Stimulated activated naive B cell treated with anti-CD40 and anti-IgM and Interleukin-4, amounts not matched to agents 10 μg/mL and 1 μg/mL and 100 μg/mL, for 72 hours (primary cell): Measurements from ENCODE around the gene SCN10A.

ENCODE experiments used
- ATAC-seq, 2 donors: fragments of 150-1000 bp; cut with Tn5 transposase; replicated peaks; 2 replicates each; pipeline ENCODE4 v1.10.0; 2021; ENCODE audit warnings: moderate library complexity in 1 of 2
- DNase-seq: peaks from one replicate; pipeline ENCODE4 v3.0.0; 2021
- H3K27ac Mint-ChIP-seq: one replicate; pipeline ENCODE4 v1.8.0; 2022; ENCODE audit warnings: mild to moderate bottlenecking, mixed read lengths
- H3K27me3 Mint-ChIP-seq, 2 donors: one replicate each; pipeline ENCODE4 v1.8.0; 2022; ENCODE audit warnings: mixed read lengths in 2 of 2
- H3K36me3 Mint-ChIP-seq, 2 donors: one replicate each; pipeline ENCODE4 v1.8.0; 2022; ENCODE audit warnings: mixed read lengths in 2 of 2, mild to moderate bottlenecking in 1 of 2
- H3K4me1 Mint-ChIP-seq, 2 donors: one replicate each; pipeline ENCODE4 v1.8.0; 2022; ENCODE audit warnings: mixed read lengths in 2 of 2, mild to moderate bottlenecking in 1 of 2
- H3K4me3 Mint-ChIP-seq, 2 donors: one replicate each; pipeline ENCODE4 v1.8.0; 2022; ENCODE audit warnings: mild to moderate bottlenecking in 2 of 2, mixed read lengths in 2 of 2, moderate library complexity in 1 of 2
- H3K9me3 Mint-ChIP-seq, 2 donors: one replicate each; pipeline ENCODE4 v1.8.0; 2022; ENCODE audit warnings: mixed read lengths in 2 of 2, mild to moderate bottlenecking in 1 of 2

Gene SCN10A

GRCh38 chr3:38746641-38747040 lies 69.4 kb downstream of the SCN10A start:
- no peaks in the 10 kb centered on the region for H3K36me3 Mint-ChIP-seq
- H3K9me3 Mint-ChIP-seq, result peaks cover 0 to 2% of the 10 kb centered on the region in 2 donors
- no peak for ATAC-seq
- no peak overlapping the region for H3K27ac Mint-ChIP-seq
- no peak overlapping the region for H3K4me3 Mint-ChIP-seq
- H3K27me3 Mint-ChIP-seq, result peaks cover 0 to 4% of the 10 kb centered on the region in 2 donors
- no peaks in the 10 kb centered on the region for H3K4me1 Mint-ChIP-seq
- no peak for DNase-seq

- Mint-ChIP-seq H3K27me3 (peaks cover 12 to 13% of the 10 kb centered on the region in 2 donors), H3K9me3 (peaks cover 0 to 2% of the 10 kb centered on the region in 2 donors), H3K4me3 (no peak overlapping the region), H3K27ac (no peak overlapping the region), H3K4me1 (no peaks in the 10 kb centered on the region), H3K36me3 (no peaks in the 10 kb centered on the region)
- DNase-seq, result no peak
- peak in 1 of 2 donors; percentile 23 for ATAC-seq
Measured at GRCh38 chr3:38743043-38743442, 73.0 kb downstream of the SCN10A start.

GRCh38 chr3:38742550-38742949 lies 73.5 kb downstream of the SCN10A start:
- H3K27ac Mint-ChIP-seq, result no peak overlapping the region
- peaks cover 12 to 17% of the 10 kb centered on the region in 2 donors for H3K27me3 Mint-ChIP-seq
- peaks cover 0 to 2% of the 10 kb centered on the region in 2 donors for H3K9me3 Mint-ChIP-seq
- DNase-seq, result no peak
- no peaks in the 10 kb centered on the region for H3K4me1 Mint-ChIP-seq
- H3K4me3 Mint-ChIP-seq, result no peak overlapping the region
- no peaks in the 10 kb centered on the region for H3K36me3 Mint-ChIP-seq
- no peak for ATAC-seq

GRCh38 chr3:38740537-38740936 lies 75.5 kb downstream of the SCN10A start:
- Mint-ChIP-seq H3K27ac (no peak overlapping the region), H3K36me3 (no peaks in the 10 kb centered on the region), H3K4me3 (no peak overlapping the region), H3K4me1 (no peaks in the 10 kb centered on the region), H3K9me3 (peaks cover 0 to 2% of the 10 kb centered on the region in 2 donors), H3K27me3 (peaks cover 12 to 18% of the 10 kb centered on the region in 2 donors)
- no peak for ATAC-seq
- no peak for DNase-seq

GRCh38 chr3:38739931-38740330 lies 76.1 kb downstream of the SCN10A start:
- H3K4me3 Mint-ChIP-seq, result no peak overlapping the region
- H3K4me1 Mint-ChIP-seq, result no peaks in the 10 kb centered on the region
- no peak overlapping the region for H3K27ac Mint-ChIP-seq
- ATAC-seq (no peak), DNase-seq (no peak)
- peaks cover 12 to 18% of the 10 kb centered on the region in 2 donors for H3K27me3 Mint-ChIP-seq
- peaks cover 0 to 2% of the 10 kb centered on the region in 2 donors for H3K9me3 Mint-ChIP-seq
- no peaks in the 10 kb centered on the region for H3K36me3 Mint-ChIP-seq

- no peak for DNase-seq
- no peak overlapping the region for H3K27ac Mint-ChIP-seq
- no peak overlapping the region for H3K4me3 Mint-ChIP-seq
- H3K27me3 Mint-ChIP-seq, result peaks cover 12 to 18% of the 10 kb centered on the region in 2 donors
- no peaks in the 10 kb centered on the region for H3K36me3 Mint-ChIP-seq
- peaks cover 0 to 2% of the 10 kb centered on the region in 2 donors for H3K9me3 Mint-ChIP-seq
- H3K4me1 Mint-ChIP-seq, result no peaks in the 10 kb centered on the region
- ATAC-seq, result no peak
Measured at GRCh38 chr3:38739396-38739689, 76.7 kb downstream of the SCN10A start.

- Mint-ChIP-seq H3K4me1 (no peaks in the 10 kb centered on the region), H3K9me3 (peaks cover 0 to 2% of the 10 kb centered on the region in 2 donors), H3K27ac (no peak overlapping the region), H3K27me3 (peaks cover 12 to 18% of the 10 kb centered on the region in 2 donors), H3K36me3 (no peaks in the 10 kb centered on the region), H3K4me3 (no peak overlapping the region)
- ATAC-seq (peak; percentile 47 to 61), DNase-seq (no peak)
Measured at GRCh38 chr3:38738630-38739395, 77.2 kb downstream of the SCN10A start.

GRCh38 chr3:38731522-38731921 lies 84.5 kb downstream of the SCN10A start:
- Mint-ChIP-seq H3K36me3 (no peaks in the 10 kb centered on the region), H3K4me1 (no peaks in the 10 kb centered on the region), H3K4me3 (no peak overlapping the region), H3K27me3 (peaks cover 5 to 7% of the 10 kb centered on the region in 2 donors), H3K9me3 (no peaks in the 10 kb centered on the region), H3K27ac (no peak overlapping the region)
- no peak for DNase-seq
- no peak for ATAC-seq

GRCh38 chr3:38730281-38730680 lies 85.7 kb downstream of the SCN10A start:
- H3K4me1 Mint-ChIP-seq, result no peaks in the 10 kb centered on the region
- H3K9me3 Mint-ChIP-seq, result no peaks in the 10 kb centered on the region
- H3K36me3 Mint-ChIP-seq, result no peaks in the 10 kb centered on the region
- DNase-seq (no peak), ATAC-seq (no peak)
- no peak overlapping the region for H3K4me3 Mint-ChIP-seq
- H3K27ac Mint-ChIP-seq, result no peak overlapping the region
- peaks cover 5 to 9% of the 10 kb centered on the region in 2 donors for H3K27me3 Mint-ChIP-seq

GRCh38 chr3:38728008-38728407 lies 88.0 kb downstream of the SCN10A start:
- Mint-ChIP-seq H3K36me3 (no peaks in the 10 kb centered on the region), H3K27ac (no peak overlapping the region), H3K4me1 (no peaks in the 10 kb centered on the region), H3K9me3 (no peaks in the 10 kb centered on the region), H3K27me3 (peaks cover 5 to 9% of the 10 kb centered on the region in 2 donors), H3K4me3 (no peak overlapping the region)
- DNase-seq, result no peak
- no peak for ATAC-seq

GRCh38 chr3:38726751-38727150 lies 89.3 kb downstream of the SCN10A start:
- ATAC-seq, result no peak
- no peak for DNase-seq
- no peak overlapping the region for H3K4me3 Mint-ChIP-seq
- no peak overlapping the region for H3K27ac Mint-ChIP-seq
- no peaks in the 10 kb centered on the region for H3K9me3 Mint-ChIP-seq
- no peaks in the 10 kb centered on the region for H3K4me1 Mint-ChIP-seq
- no peaks in the 10 kb centered on the region for H3K36me3 Mint-ChIP-seq
- peaks cover 5 to 9% of the 10 kb centered on the region in 2 donors for H3K27me3 Mint-ChIP-seq

GRCh38 chr3:38725726-38726419 lies 90.1 kb downstream of the SCN10A start:
- no peak overlapping the region for H3K27ac Mint-ChIP-seq
- ATAC-seq (no peak), DNase-seq (no peak)
- H3K4me1 Mint-ChIP-seq, result no peaks in the 10 kb centered on the region
- H3K4me3 Mint-ChIP-seq, result no peak overlapping the region
- H3K9me3 Mint-ChIP-seq, result no peaks in the 10 kb centered on the region
- peaks cover 8 to 9% of the 10 kb centered on the region in 2 donors for H3K27me3 Mint-ChIP-seq
- no peaks in the 10 kb centered on the region for H3K36me3 Mint-ChIP-seq

GRCh38 chr3:38724392-38724736 lies 91.7 kb downstream of the SCN10A start:
- Mint-ChIP-seq H3K27ac (no peak overlapping the region), H3K4me3 (no peak overlapping the region), H3K36me3 (no peaks in the 10 kb centered on the region), H3K4me1 (no peaks in the 10 kb centered on the region), H3K9me3 (no peaks in the 10 kb centered on the region), H3K27me3 (peaks cover 9 to 11% of the 10 kb centered on the region in 2 donors)
- no peak for ATAC-seq
- DNase-seq, result no peak

GRCh38 chr3:38723569-38724391 lies 92.2 kb downstream of the SCN10A start:
- DNase-seq (no peak), ATAC-seq (no peak)
- H3K9me3 Mint-ChIP-seq, result no peaks in the 10 kb centered on the region
- H3K4me1 Mint-ChIP-seq, result no peaks in the 10 kb centered on the region
- H3K27ac Mint-ChIP-seq, result no peak overlapping the region
- peaks cover 9 to 11% of the 10 kb centered on the region in 2 donors for H3K27me3 Mint-ChIP-seq
- H3K4me3 Mint-ChIP-seq, result no peak overlapping the region
- H3K36me3 Mint-ChIP-seq, result no peaks in the 10 kb centered on the region
